Measurements from ENCODE around the gene DDR2.

The DDR2 gene

GRCh38 chr1:162629651-162630050 lies 2.6 kb upstream of the DDR2 start:
- H3K4me3 ChIP-seq (ENCODE audit: low read length): peak overlapping the region; percentile 87
- H3K9ac ChIP-seq (ENCODE audit: low read length): peak overlapping the region; percentile 99
- H3K36me3 ChIP-seq (ENCODE audit: control insufficient read depth, insufficient read depth, low read length, severe bottlenecking): no peaks in the 10 kb centered on the region
- peak; percentile 92 for DNase-seq (ENCODE audit: low read depth)
- peaks cover 62% of the 10 kb centered on the region for H3K4me1 ChIP-seq (ENCODE audit: control insufficient read depth, insufficient read depth, low read length)
- H3K9me3 ChIP-seq (ENCODE audit: control insufficient read depth, low read length): no peaks in the 10 kb centered on the region
- no peaks in the 10 kb centered on the region for H3K27me3 ChIP-seq (replicated peaks; ENCODE audit: control insufficient read depth, insufficient read depth, low read length)

GRCh38 chr1:162631546-162632191 lies 595 bp upstream of the DDR2 start:
- Histone ChIP-seq H3K9ac (ENCODE audit: low read length) (peak overlapping the region; percentile 99), H3K36me3 (ENCODE audit: control insufficient read depth, insufficient read depth, low read length, severe bottlenecking) (no peaks in the 10 kb centered on the region), H3K4me1 (ENCODE audit: control insufficient read depth, insufficient read depth, low read length) (peaks cover 68% of the 10 kb centered on the region), H3K9me3 (ENCODE audit: control insufficient read depth, low read length) (no peaks in the 10 kb centered on the region), H3K4me3 (ENCODE audit: low read length) (peak overlapping the region; percentile 87), H3K27me3 (replicated peaks; ENCODE audit: control insufficient read depth, insufficient read depth, low read length) (no peaks in the 10 kb centered on the region)
- DNase-seq (ENCODE audit: low read depth): peak; percentile 83

DNA sequence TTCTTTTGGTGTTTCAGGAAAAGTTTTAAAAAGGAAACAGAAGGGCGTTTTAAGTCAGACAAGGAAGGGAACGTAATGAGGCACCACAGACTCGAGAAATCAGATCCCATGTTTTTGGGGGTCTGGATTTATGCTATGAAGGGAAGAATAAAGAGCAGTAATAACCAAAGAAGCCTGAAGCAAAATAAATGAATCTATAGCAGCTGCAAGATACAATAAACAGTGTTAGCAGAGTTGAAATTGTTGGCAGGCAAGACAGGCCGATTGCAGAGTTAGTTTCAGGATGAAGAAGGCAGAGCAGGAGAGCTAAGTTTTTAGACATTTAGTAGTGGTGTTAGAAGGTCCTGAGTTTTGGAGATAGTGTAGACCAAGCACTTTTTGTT lies 425 bp downstream of the DDR2 start:
- peak overlapping the region; percentile 99 for H3K9ac ChIP-seq (ENCODE audit: low read length)
- DNase-seq (ENCODE audit: low read depth): peak; percentile 66
- H3K4me3 ChIP-seq (ENCODE audit: low read length): peak overlapping the region; percentile 87

GRCh38 chr1:162633081-162633762 lies 958 bp downstream of the DDR2 start:
- Histone ChIP-seq H3K4me1 (ENCODE audit: control insufficient read depth, insufficient read depth, low read length) (peaks cover 64% of the 10 kb centered on the region), H3K27me3 (replicated peaks; ENCODE audit: control insufficient read depth, insufficient read depth, low read length) (no peaks in the 10 kb centered on the region), H3K9me3 (ENCODE audit: control insufficient read depth, low read length) (no peaks in the 10 kb centered on the region), H3K36me3 (ENCODE audit: control insufficient read depth, insufficient read depth, low read length, severe bottlenecking) (no peaks in the 10 kb centered on the region), H3K9ac (ENCODE audit: low read length) (peak overlapping the region; percentile 99), H3K4me3 (ENCODE audit: low read length) (peak overlapping the region; percentile 87)
- peak; percentile 73 for DNase-seq (ENCODE audit: low read depth)

More for the DNA sequence above, 425 bp downstream of the DDR2 start:
- Histone ChIP-seq H3K4me1 (ENCODE audit: control insufficient read depth, insufficient read depth, low read length) (peaks cover 65% of the 10 kb centered on the region), H3K9me3 (ENCODE audit: control insufficient read depth, low read length) (no peaks in the 10 kb centered on the region), H3K36me3 (ENCODE audit: control insufficient read depth, insufficient read depth, low read length, severe bottlenecking) (no peaks in the 10 kb centered on the region), H3K27me3 (replicated peaks; ENCODE audit: control insufficient read depth, insufficient read depth, low read length) (no peaks in the 10 kb centered on the region)

- peak; percentile 42 for DNase-seq (ENCODE audit: low read depth)
Measured at GRCh38 chr1:162635418-162635817, 3.2 kb downstream of the DDR2 start.

DNA sequence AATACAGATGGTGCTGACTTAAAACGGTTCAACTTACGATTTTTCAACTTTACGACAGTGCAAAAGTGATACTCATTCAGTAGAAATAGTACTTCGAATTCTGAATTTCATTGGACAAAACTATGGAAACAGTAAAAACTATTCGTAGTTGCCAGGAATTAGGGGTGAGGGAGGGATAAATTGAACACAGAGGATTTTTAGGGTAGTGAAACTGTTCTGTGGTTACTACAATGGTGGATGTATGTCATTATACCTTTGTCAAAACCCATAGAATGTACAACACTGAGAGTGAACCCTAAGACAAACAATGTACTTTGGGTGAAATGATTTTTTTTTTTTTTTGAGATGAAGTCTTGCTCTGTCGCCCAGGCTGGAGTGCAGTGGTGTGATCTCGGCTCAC lies 7.5 kb downstream of the DDR2 start:
- no peak overlapping the region for H3K4me3 ChIP-seq (ENCODE audit: low read length)
- peaks cover 21% of the 10 kb centered on the region for H3K36me3 ChIP-seq (ENCODE audit: control insufficient read depth, insufficient read depth, low read length, severe bottlenecking)
- H3K4me1 ChIP-seq (ENCODE audit: control insufficient read depth, insufficient read depth, low read length): peaks cover 27% of the 10 kb centered on the region
- no peaks in the 10 kb centered on the region for H3K9me3 ChIP-seq (ENCODE audit: control insufficient read depth, low read length)
- DNase-seq (ENCODE audit: low read depth): no peak
- H3K27me3 ChIP-seq (replicated peaks; ENCODE audit: control insufficient read depth, insufficient read depth, low read length): no peaks in the 10 kb centered on the region
- no peak overlapping the region for H3K9ac ChIP-seq (ENCODE audit: low read length)

More at GRCh38 chr1:162635418-162635817, 3.2 kb downstream of the DDR2 start:
- Histone ChIP-seq H3K4me3 (ENCODE audit: low read length) (peak overlapping the region; percentile 87), H3K27me3 (replicated peaks; ENCODE audit: control insufficient read depth, insufficient read depth, low read length) (no peaks in the 10 kb centered on the region), H3K9ac (ENCODE audit: low read length) (peak overlapping the region; percentile 99), H3K4me1 (ENCODE audit: control insufficient read depth, insufficient read depth, low read length) (peaks cover 46% of the 10 kb centered on the region), H3K36me3 (ENCODE audit: control insufficient read depth, insufficient read depth, low read length, severe bottlenecking) (peaks cover 12% of the 10 kb centered on the region), H3K9me3 (ENCODE audit: control insufficient read depth, low read length) (no peaks in the 10 kb centered on the region)

DNA sequence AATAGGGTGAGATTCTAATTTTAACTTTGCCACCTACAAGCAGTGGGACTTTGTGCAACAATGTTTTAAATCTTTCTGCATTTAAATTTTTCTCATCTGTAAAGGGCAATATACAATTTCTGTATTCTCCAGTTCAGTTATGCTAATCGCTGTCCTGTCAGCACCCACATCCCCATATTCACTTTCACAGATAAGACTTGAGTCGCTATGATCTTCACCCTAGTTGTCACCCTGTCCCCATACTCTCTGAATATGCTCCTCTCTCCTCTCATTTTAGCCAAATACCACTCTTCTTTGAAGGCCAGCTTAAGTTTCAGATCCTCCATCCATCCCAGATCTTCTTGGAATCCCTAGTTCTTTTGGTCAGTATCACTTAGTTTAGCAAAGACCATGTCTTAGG lies 8.8 kb downstream of the DDR2 start:
- DNase-seq (ENCODE audit: low read depth): no peak
- Histone ChIP-seq H3K27me3 (replicated peaks; ENCODE audit: control insufficient read depth, insufficient read depth, low read length) (no peaks in the 10 kb centered on the region), H3K4me3 (ENCODE audit: low read length) (no peak overlapping the region), H3K9ac (ENCODE audit: low read length) (no peak overlapping the region), H3K9me3 (ENCODE audit: control insufficient read depth, low read length) (no peaks in the 10 kb centered on the region), H3K4me1 (ENCODE audit: control insufficient read depth, insufficient read depth, low read length) (peaks cover 19% of the 10 kb centered on the region), H3K36me3 (ENCODE audit: control insufficient read depth, insufficient read depth, low read length, severe bottlenecking) (peaks cover 26% of the 10 kb centered on the region)

DNA sequence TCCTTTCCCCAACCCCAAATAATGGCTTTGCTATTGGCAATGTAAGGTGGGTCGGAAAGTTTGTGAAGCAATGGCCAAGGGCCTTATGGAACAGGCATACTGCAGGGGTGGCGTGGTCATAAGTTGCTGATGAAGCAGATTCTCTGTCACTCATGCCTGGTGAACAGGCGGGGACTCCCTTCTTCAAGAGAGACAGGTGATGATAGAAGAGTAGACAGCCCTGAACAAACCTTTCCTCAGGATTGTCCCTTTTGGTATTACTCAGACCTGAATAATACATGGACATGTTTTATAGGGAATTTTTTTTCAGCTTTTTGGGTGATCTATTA lies 12.7 kb downstream of the DDR2 start:
- Histone ChIP-seq H3K9ac (ENCODE audit: low read length) (no peak overlapping the region), H3K27me3 (replicated peaks; ENCODE audit: control insufficient read depth, insufficient read depth, low read length) (no peaks in the 10 kb centered on the region), H3K4me3 (ENCODE audit: low read length) (no peak overlapping the region), H3K4me1 (ENCODE audit: control insufficient read depth, insufficient read depth, low read length) (peaks cover 24% of the 10 kb centered on the region), H3K9me3 (ENCODE audit: control insufficient read depth, low read length) (no peaks in the 10 kb centered on the region), H3K36me3 (ENCODE audit: control insufficient read depth, insufficient read depth, low read length, severe bottlenecking) (peaks cover 24% of the 10 kb centered on the region)
- DNase-seq (ENCODE audit: low read depth): no peak

- Histone ChIP-seq H3K9ac (ENCODE audit: low read length) (no peak overlapping the region), H3K27me3 (replicated peaks; ENCODE audit: control insufficient read depth, insufficient read depth, low read length) (no peaks in the 10 kb centered on the region), H3K36me3 (ENCODE audit: control insufficient read depth, insufficient read depth, low read length, severe bottlenecking) (peaks cover 24% of the 10 kb centered on the region), H3K9me3 (ENCODE audit: control insufficient read depth, low read length) (no peaks in the 10 kb centered on the region), H3K4me1 (ENCODE audit: control insufficient read depth, insufficient read depth, low read length) (peaks cover 24% of the 10 kb centered on the region), H3K4me3 (ENCODE audit: low read length) (no peak overlapping the region)
- DNase-seq (ENCODE audit: low read depth): no peak
Measured at GRCh38 chr1:162645666-162646065, 13.4 kb downstream of the DDR2 start.

- H3K4me1 ChIP-seq (ENCODE audit: control insufficient read depth, insufficient read depth, low read length): peaks cover 26% of the 10 kb centered on the region
- no peaks in the 10 kb centered on the region for H3K9me3 ChIP-seq (ENCODE audit: control insufficient read depth, low read length)
- peaks cover 19% of the 10 kb centered on the region for H3K36me3 ChIP-seq (ENCODE audit: control insufficient read depth, insufficient read depth, low read length, severe bottlenecking)
- H3K27me3 ChIP-seq (replicated peaks; ENCODE audit: control insufficient read depth, insufficient read depth, low read length): no peaks in the 10 kb centered on the region
- H3K4me3 ChIP-seq (ENCODE audit: low read length): no peak overlapping the region
- no peak overlapping the region for H3K9ac ChIP-seq (ENCODE audit: low read length)
- peak; percentile 36 for DNase-seq (ENCODE audit: low read depth)
Measured at GRCh38 chr1:162649583-162649982, 17.3 kb downstream of the DDR2 start.

DNA sequence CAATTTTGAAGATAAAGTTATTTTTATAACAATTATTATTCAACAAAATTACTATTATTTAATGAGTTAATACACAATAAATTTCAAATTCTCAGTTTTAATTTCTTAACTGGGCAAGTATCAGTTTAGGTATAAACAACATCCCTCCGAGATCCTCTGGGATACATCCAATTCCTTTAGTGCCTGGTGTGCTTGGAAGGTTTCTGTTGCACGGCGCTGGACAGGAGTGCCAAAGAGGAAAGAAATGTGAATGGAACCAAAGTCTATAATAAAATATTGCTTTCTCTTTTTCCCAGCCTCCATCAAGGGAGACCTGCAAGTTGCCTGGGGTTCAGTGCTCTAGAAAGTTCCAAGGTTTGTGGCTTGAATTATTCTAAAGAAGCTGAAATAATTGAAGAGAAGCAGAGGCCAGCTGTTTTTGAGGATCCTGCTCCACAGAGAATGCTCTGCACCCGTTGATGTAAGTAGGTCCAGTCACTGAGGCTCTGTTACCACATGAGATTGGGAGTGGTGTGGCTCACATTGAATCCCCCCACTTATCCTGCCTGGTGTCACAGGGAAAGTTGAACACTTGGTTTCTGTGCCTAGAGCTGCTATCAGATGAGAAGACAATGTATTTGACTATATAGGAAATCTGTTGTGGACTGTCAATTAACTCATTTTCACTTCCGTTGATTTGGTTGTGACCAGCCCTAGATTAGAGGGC lies 22.8 kb downstream of the DDR2 start:
- peaks cover 47% of the 10 kb centered on the region for H3K36me3 ChIP-seq (ENCODE audit: control insufficient read depth, insufficient read depth, low read length, severe bottlenecking)
- H3K4me1 ChIP-seq (ENCODE audit: control insufficient read depth, insufficient read depth, low read length): peaks cover 34% of the 10 kb centered on the region
- H3K4me3 ChIP-seq (ENCODE audit: low read length): peak overlapping the region; percentile 38
- no peaks in the 10 kb centered on the region for H3K27me3 ChIP-seq (replicated peaks; ENCODE audit: control insufficient read depth, insufficient read depth, low read length)
- no peaks in the 10 kb centered on the region for H3K9me3 ChIP-seq (ENCODE audit: control insufficient read depth, low read length)
- H3K9ac ChIP-seq (ENCODE audit: low read length): peak overlapping the region; percentile 29
- no peak for DNase-seq (ENCODE audit: low read depth)

Data from adipocyte (in vitro differentiated cells).